ENCODE results near the gene GHRHR.

GHRHR gene

GRCh38 chr7:31017721-31018120, 54.0 kb downstream of the GHRHR start:
- Histone ChIP-seq H2BK15ac (ENCODE audit: low read length) (no peak overlapping the region), H2BK5ac (ENCODE audit: low read length) (no peak overlapping the region), H3K27ac (replicated peaks; ENCODE audit: low read length) (no peak overlapping the region), H3K18ac (ENCODE audit: low read length) (no peak overlapping the region), H3K23ac (ENCODE audit: low read depth, low read length, poor library complexity) (no peak overlapping the region), H3K9ac (ENCODE audit: low read depth, low read length, poor library complexity) (no peak overlapping the region), H4K91ac (ENCODE audit: low read depth, low read length, poor library complexity) (no peak overlapping the region), H3K4me3 (ENCODE audit: low read length in 2 of 2) (no peak overlapping the region), H4K8ac (ENCODE audit: low read depth, low read length) (no peak overlapping the region), H2AK5ac (ENCODE audit: low read depth, low read length) (no peak overlapping the region), H3K14ac (ENCODE audit: low read length) (no peak overlapping the region), H3K4ac (ENCODE audit: low read length) (no peak overlapping the region), H3K4me2 (ENCODE audit: insufficient read depth, low read length, poor library complexity, severe bottlenecking) (no peak overlapping the region), H2AFZ (ENCODE audit: low read length) (no peak overlapping the region), H2BK120ac (ENCODE audit: low read depth, low read length) (no peak overlapping the region), H3K79me1 (ENCODE audit: low read depth, low read length) (no peaks in the 10 kb centered on the region), H3K9me3 (replicated peaks in 1 of 2; ENCODE audit: control insufficient read depth in 2 of 2, insufficient read depth in 1 of 2, low read depth in 1 of 2, low read length in 2 of 2) (no peaks in the 10 kb centered on the region), H3K4me1 (ENCODE audit: control insufficient read depth in 2 of 2, insufficient read depth in 1 of 2, low read depth in 1 of 2, low read length in 2 of 2) (peaks cover 0 to 11% of the 10 kb centered on the region in 2 donors), H2BK12ac (ENCODE audit: low read length) (no peak overlapping the region), H3K36me3 (replicated peaks in 1 of 2; ENCODE audit: control insufficient read depth in 2 of 2, insufficient read depth in 2 of 2, low read length in 2 of 2) (no peaks in the 10 kb centered on the region), H3K27me3 (ENCODE audit: control insufficient read depth in 3 of 3, insufficient read depth in 3 of 3, low read depth in 1 of 3, low read length in 3 of 3) (no peaks in the 10 kb centered on the region)
- no peak for DNase-seq (ENCODE audit: low spot score)
- WGBS, 2 donors (ENCODE audit: extremely low coverage in 2 of 2, insufficient read length in 2 of 2, insufficient replicate concordance in 1 of 2): no CpG with 5 or more reads among the region's 5 CpGs

DNA sequence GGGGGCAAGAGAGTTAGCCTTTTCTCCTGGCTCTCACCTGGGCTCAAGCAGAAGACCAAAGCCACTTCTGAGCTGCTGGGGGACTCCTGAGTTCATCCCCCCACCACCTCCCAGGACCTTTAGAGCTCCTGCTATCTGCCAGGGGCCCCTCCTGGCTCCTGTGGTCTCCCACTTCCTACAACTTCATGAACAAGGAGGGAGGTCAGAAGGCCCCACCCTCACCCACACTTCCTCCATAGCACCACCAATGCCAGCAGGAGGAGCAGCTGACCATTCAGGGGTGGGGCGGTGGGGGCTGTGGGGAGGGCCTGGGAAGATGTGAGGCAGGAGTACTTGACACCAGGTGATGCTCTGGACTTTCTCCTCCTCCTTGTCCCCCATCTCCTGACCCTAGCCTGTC, 55.8 kb downstream of the GHRHR start:
- Histone ChIP-seq H3K4me1 (ENCODE audit: control insufficient read depth in 2 of 2, insufficient read depth in 1 of 2, low read depth in 1 of 2, low read length in 2 of 2) (peaks cover 0 to 11% of the 10 kb centered on the region in 2 donors), H2BK12ac (ENCODE audit: low read length) (no peak overlapping the region), H3K14ac (ENCODE audit: low read length) (no peak overlapping the region), H4K8ac (ENCODE audit: low read depth, low read length) (no peak overlapping the region), H3K4me2 (ENCODE audit: insufficient read depth, low read length, poor library complexity, severe bottlenecking) (no peak overlapping the region), H3K9ac (ENCODE audit: low read depth, low read length, poor library complexity) (no peak overlapping the region), H3K23ac (ENCODE audit: low read depth, low read length, poor library complexity) (no peak overlapping the region), H3K79me1 (ENCODE audit: low read depth, low read length) (no peaks in the 10 kb centered on the region), H3K18ac (ENCODE audit: low read length) (peak overlapping the region; percentile 21), H2BK15ac (ENCODE audit: low read length) (peak overlapping the region; percentile 31), H3K27ac (replicated peaks; ENCODE audit: low read length) (no peak overlapping the region), H2BK5ac (ENCODE audit: low read length) (no peak overlapping the region), H4K91ac (ENCODE audit: low read depth, low read length, poor library complexity) (no peak overlapping the region), H3K36me3 (replicated peaks in 1 of 2; ENCODE audit: control insufficient read depth in 2 of 2, insufficient read depth in 2 of 2, low read length in 2 of 2) (no peaks in the 10 kb centered on the region), H2AK5ac (ENCODE audit: low read depth, low read length) (peak overlapping the region; percentile 40), H3K4me3 (ENCODE audit: low read length in 2 of 2) (no peak overlapping the region), H2BK120ac (ENCODE audit: low read depth, low read length) (no peak overlapping the region), H2AFZ (ENCODE audit: low read length) (no peak overlapping the region), H3K27me3 (ENCODE audit: control insufficient read depth in 3 of 3, insufficient read depth in 3 of 3, low read depth in 1 of 3, low read length in 3 of 3) (no peaks in the 10 kb centered on the region), H3K4ac (ENCODE audit: low read length) (no peak overlapping the region), H3K9me3 (replicated peaks in 1 of 2; ENCODE audit: control insufficient read depth in 2 of 2, insufficient read depth in 1 of 2, low read depth in 1 of 2, low read length in 2 of 2) (no peaks in the 10 kb centered on the region)
- no CpG with 5 or more reads among the region's 1 CpG for WGBS, 2 donors (ENCODE audit: extremely low coverage in 2 of 2, insufficient read length in 2 of 2, insufficient replicate concordance in 1 of 2)
- no peak for DNase-seq (ENCODE audit: low spot score)

- no peak overlapping the region for H3K9ac ChIP-seq (ENCODE audit: low read depth, low read length, poor library complexity)
- H3K36me3 ChIP-seq (replicated peaks in 1 of 2; ENCODE audit: control insufficient read depth in 2 of 2, insufficient read depth in 2 of 2, low read length in 2 of 2): no peaks in the 10 kb centered on the region
- H3K4ac ChIP-seq (ENCODE audit: low read length): no peak overlapping the region
- no peak overlapping the region for H3K4me3 ChIP-seq (ENCODE audit: low read length in 2 of 2)
- H3K18ac ChIP-seq (ENCODE audit: low read length): no peak overlapping the region
- no peak overlapping the region for H4K8ac ChIP-seq (ENCODE audit: low read depth, low read length)
- H2AFZ ChIP-seq (ENCODE audit: low read length): no peak overlapping the region
- no peak overlapping the region for H4K91ac ChIP-seq (ENCODE audit: low read depth, low read length, poor library complexity)
- no peak for DNase-seq (ENCODE audit: low spot score)
- H3K9me3 ChIP-seq (replicated peaks in 1 of 2; ENCODE audit: control insufficient read depth in 2 of 2, insufficient read depth in 1 of 2, low read depth in 1 of 2, low read length in 2 of 2): no peaks in the 10 kb centered on the region
- H3K27me3 ChIP-seq (ENCODE audit: control insufficient read depth in 3 of 3, insufficient read depth in 3 of 3, low read depth in 1 of 3, low read length in 3 of 3): no peaks in the 10 kb centered on the region
- H2AK5ac ChIP-seq (ENCODE audit: low read depth, low read length): peak overlapping the region; percentile 40
- peaks cover 0 to 11% of the 10 kb centered on the region in 2 donors for H3K4me1 ChIP-seq (ENCODE audit: control insufficient read depth in 2 of 2, insufficient read depth in 1 of 2, low read depth in 1 of 2, low read length in 2 of 2)
- no peak overlapping the region for H3K23ac ChIP-seq (ENCODE audit: low read depth, low read length, poor library complexity)
- no peak overlapping the region for H2BK120ac ChIP-seq (ENCODE audit: low read depth, low read length)
- no peak overlapping the region for H3K27ac ChIP-seq (replicated peaks; ENCODE audit: low read length)
- WGBS, 2 donors (ENCODE audit: extremely low coverage in 2 of 2, insufficient read length in 2 of 2, insufficient replicate concordance in 1 of 2): no CpG with 5 or more reads among the region's 3 CpGs
- no peak overlapping the region for H3K14ac ChIP-seq (ENCODE audit: low read length)
- H3K79me1 ChIP-seq (ENCODE audit: low read depth, low read length): no peaks in the 10 kb centered on the region
- no peak overlapping the region for H2BK5ac ChIP-seq (ENCODE audit: low read length)
- no peak overlapping the region for H2BK12ac ChIP-seq (ENCODE audit: low read length)
- H2BK15ac ChIP-seq (ENCODE audit: low read length): no peak overlapping the region
- no peak overlapping the region for H3K4me2 ChIP-seq (ENCODE audit: insufficient read depth, low read length, poor library complexity, severe bottlenecking)
Measured at GRCh38 chr7:31020161-31020560, 56.4 kb downstream of the GHRHR start.

DNA sequence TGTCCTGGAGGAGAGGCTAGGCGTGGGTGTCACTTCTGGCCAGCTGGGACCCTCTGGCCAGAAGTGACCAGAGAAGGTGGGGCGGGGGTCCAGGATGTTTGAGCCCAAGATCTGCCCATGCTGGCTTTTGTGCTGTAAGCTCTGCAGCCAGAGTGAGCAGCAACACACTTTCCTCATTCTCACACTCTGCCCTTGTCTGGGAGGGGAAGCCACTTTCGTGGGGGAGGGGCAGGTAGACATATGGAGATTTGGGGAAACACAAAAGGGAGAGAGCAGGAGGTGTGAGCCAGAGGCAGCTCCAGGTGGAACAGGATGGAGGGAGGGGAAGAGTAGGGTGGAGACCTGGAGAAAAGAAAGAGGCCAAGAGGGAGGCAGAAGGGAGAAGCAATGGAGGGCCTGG, 56.9 kb downstream of the GHRHR start:
- no CpG with 5 or more reads among the region's 3 CpGs for WGBS, 2 donors (ENCODE audit: extremely low coverage in 2 of 2, insufficient read length in 2 of 2, insufficient replicate concordance in 1 of 2)
- Histone ChIP-seq H3K14ac (ENCODE audit: low read length) (no peak overlapping the region), H3K9ac (ENCODE audit: low read depth, low read length, poor library complexity) (no peak overlapping the region), H2BK12ac (ENCODE audit: low read length) (no peak overlapping the region), H3K79me1 (ENCODE audit: low read depth, low read length) (no peaks in the 10 kb centered on the region), H3K4me3 (ENCODE audit: low read length in 2 of 2) (no peak overlapping the region), H2BK120ac (ENCODE audit: low read depth, low read length) (no peak overlapping the region), H2BK5ac (ENCODE audit: low read length) (no peak overlapping the region), H4K8ac (ENCODE audit: low read depth, low read length) (no peak overlapping the region), H2AK5ac (ENCODE audit: low read depth, low read length) (no peak overlapping the region), H3K36me3 (replicated peaks in 1 of 2; ENCODE audit: control insufficient read depth in 2 of 2, insufficient read depth in 2 of 2, low read length in 2 of 2) (no peaks in the 10 kb centered on the region), H3K27ac (replicated peaks; ENCODE audit: low read length) (no peak overlapping the region), H4K91ac (ENCODE audit: low read depth, low read length, poor library complexity) (no peak overlapping the region), H3K4ac (ENCODE audit: low read length) (no peak overlapping the region), H3K23ac (ENCODE audit: low read depth, low read length, poor library complexity) (no peak overlapping the region), H2AFZ (ENCODE audit: low read length) (no peak overlapping the region), H3K18ac (ENCODE audit: low read length) (no peak overlapping the region), H2BK15ac (ENCODE audit: low read length) (no peak overlapping the region), H3K4me1 (ENCODE audit: control insufficient read depth in 2 of 2, insufficient read depth in 1 of 2, low read depth in 1 of 2, low read length in 2 of 2) (peaks cover 0 to 11% of the 10 kb centered on the region in 2 donors), H3K4me2 (ENCODE audit: insufficient read depth, low read length, poor library complexity, severe bottlenecking) (no peak overlapping the region), H3K27me3 (ENCODE audit: control insufficient read depth in 3 of 3, insufficient read depth in 3 of 3, low read depth in 1 of 3, low read length in 3 of 3) (no peaks in the 10 kb centered on the region), H3K9me3 (replicated peaks in 1 of 2; ENCODE audit: control insufficient read depth in 2 of 2, insufficient read depth in 1 of 2, low read depth in 1 of 2, low read length in 2 of 2) (no peaks in the 10 kb centered on the region)
- DNase-seq (ENCODE audit: low spot score): no peak

Measured in neuronal stem cell (in vitro differentiated cells).